GM19240 (cell line): Measurements from ENCODE around the gene SHMT2.

Experiments
- DNase-seq: peaks from one replicate; pipeline ENCODE4 v3.0.0; 2011; ENCODE audit warnings: low spot score; ENCODE audit not compliant: insufficient read length

Gene SHMT2

DNA sequence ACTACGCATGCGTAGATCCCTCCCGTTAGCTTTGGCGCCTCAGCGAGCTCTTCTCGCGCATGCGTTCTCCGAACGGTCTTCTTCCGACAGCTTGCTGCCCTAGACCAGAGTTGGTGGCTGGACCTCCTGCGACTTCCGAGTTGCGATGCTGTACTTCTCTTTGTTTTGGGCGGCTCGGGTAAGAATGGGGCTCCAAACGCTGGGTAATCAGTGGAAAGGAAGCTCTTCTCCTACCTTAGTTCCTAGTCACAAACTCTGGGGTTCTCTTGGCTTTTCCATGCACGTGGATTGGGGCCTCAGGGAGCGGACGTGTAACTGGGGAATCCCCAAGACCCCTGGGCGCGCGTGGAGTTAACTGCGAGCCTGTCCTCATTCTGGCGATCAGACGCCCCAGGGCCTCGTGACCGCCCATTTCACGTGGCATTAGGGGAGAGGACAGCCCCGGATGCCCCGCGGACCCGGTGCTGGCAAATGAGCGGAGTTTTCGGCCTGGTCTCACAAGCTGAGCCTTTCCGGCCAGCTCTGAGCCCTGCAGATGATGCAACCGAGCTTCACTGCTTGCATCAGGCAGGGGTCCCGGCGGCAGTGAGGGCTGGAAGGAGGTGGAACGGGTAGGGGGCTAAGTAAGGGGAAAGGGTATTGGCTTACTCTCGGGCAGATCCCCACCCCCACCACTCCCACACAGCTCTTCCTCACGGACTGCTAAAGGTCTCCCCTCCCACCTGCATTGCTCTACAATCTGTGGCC lies at the start of gene SHMT2:
SHMT2 (plus strand) TSS at position 78 of the 747 bp plus-strand sequence; CDS start at position 146, 68 bp downstream.
- DNase-seq = peak; percentile 100

DNA sequence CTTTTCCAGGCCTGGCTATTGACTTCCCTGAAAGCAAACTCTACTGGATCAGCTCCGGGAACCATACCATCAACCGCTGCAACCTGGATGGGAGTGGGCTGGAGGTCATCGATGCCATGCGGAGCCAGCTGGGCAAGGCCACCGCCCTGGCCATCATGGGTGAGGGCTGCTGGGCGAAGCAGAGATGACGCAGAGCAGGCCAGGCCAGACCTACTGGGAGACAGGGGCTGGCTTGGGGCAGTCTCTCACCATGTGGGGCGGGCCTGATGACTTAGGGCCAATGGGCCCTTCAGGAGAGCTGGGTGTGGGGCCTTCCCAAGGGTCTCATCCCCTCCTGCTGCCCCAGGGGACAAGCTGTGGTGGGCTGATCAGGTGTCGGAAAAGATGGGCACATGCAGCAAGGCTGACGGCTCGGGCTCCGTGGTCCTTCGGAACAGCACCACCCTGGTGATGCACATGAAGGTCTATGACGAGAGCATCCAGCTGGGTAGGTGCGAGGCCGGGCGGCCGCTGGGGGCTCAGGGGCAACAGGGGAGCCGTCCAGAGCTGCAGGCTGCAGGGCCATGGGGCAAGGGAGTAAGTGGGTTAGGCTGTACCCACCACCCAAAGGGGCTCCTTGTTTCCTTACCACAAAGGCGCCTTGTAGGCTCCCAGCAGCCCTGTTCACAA lies 49.1 kb upstream of the SHMT2 start:
- no peak for DNase-seq

- DNase-seq = no peak
Observed at GRCh38 chr12:57181072-57181471, 48.4 kb upstream of the SHMT2 start.

DNA sequence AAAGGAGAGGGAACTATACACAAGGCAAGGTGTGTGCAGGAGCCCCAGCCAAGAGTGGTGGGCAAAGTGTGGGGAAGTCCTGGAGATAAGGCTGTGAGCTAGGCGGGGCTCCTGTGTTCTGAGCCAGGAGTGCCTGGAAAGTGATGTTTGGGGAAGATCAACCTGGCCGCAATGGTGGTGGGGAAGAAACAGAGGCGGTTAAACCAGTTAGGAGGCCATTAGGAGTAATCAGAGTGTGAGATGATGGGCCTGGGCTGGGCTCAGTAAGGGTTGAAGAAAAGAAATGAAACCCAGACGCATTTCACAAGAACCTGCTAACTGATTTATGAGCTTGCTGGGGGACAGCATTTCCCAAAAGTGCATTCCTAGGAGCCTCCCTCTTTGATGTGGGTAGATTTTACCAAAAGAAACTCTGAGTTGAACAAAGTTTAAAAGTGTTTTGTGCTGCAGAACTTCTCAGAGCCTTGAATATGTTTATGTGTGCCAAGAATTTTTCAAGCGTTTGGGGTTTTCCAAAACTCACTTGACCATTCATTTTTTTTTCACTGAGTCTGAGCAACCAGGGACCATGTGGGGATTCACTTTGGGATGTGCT lies 47.9 kb upstream of the SHMT2 start:
- DNase-seq = no peak

- peak; percentile 100 for DNase-seq
Observed at GRCh38 chr12:57182918-57183575, 46.5 kb upstream of the SHMT2 start.

DNA sequence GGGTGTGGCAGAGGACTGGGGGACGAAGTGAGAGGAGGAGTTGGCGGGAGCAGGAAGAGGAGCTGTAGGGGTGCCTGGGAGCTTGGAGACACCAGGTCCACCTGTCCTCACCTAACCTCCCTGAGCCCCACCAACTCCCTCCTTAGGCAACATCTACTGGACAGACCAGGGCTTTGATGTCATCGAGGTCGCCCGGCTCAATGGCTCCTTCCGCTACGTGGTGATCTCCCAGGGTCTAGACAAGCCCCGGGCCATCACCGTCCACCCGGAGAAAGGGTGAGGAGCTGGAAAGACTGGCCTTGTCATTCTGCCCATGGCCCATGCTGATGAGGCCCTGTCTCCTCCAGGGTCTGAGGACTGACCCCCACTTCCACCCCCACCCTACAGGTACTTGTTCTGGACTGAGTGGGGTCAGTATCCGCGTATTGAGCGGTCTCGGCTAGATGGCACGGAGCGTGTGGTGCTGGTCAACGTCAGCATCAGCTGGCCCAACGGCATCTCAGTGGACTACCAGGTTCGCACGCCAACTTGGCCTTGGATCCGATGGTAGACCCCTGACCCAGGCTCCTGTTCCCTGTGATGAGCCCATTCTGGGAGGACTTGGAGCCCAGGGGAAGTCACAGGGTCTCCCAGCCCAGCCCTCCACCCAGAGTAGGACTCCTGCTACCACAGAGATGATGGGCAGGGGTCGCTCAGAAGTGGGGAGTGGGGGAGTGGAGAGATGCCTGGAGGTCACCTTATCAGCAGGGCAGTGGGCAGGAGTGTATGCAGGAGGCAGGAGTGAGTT lies 45.4 kb upstream of the SHMT2 start:
- no peak for DNase-seq

DNA sequence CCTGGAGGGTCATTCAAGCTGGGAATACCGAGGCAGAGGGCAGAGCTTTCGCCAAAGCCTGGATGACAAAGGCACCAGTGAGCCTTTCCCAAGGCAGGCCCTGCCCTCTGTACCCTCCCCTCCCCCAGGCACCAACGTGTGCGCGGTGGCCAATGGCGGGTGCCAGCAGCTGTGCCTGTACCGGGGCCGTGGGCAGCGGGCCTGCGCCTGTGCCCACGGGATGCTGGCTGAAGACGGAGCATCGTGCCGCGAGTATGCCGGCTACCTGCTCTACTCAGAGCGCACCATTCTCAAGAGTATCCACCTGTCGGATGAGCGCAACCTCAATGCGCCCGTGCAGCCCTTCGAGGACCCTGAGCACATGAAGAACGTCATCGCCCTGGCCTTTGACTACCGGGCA lies 44.1 kb upstream of the SHMT2 start:
- no peak for DNase-seq

GRCh38 chr12:57185906-57186508 lies 43.5 kb upstream of the SHMT2 start:
- DNase-seq = no peak

GRCh38 chr12:57187222-57188089 lies 42.1 kb upstream of the SHMT2 start:
- DNase-seq = no peak

DNA sequence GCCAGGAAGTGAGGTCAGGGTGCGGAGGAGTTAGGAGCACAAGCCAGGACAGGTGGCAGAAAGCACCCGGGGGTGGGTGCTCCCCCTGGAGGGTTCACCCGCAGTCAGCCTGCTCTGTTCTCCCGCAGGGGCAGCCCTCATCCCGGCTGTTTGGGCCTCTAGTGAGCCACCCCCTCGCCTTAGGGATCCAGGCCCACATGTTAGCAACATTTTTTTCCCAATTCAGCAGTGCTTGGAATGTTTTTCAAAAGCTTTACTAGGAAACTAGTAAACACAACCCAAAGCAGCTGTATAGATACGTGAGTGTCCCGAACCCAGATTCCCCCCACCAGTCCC lies 41.5 kb upstream of the SHMT2 start:
- no peak for DNase-seq

- DNase-seq = no peak
Observed at GRCh38 chr12:57190037-57190436, 39.5 kb upstream of the SHMT2 start.

- DNase-seq = no peak
Observed at GRCh38 chr12:57190821-57191220, 38.7 kb upstream of the SHMT2 start.

DNA sequence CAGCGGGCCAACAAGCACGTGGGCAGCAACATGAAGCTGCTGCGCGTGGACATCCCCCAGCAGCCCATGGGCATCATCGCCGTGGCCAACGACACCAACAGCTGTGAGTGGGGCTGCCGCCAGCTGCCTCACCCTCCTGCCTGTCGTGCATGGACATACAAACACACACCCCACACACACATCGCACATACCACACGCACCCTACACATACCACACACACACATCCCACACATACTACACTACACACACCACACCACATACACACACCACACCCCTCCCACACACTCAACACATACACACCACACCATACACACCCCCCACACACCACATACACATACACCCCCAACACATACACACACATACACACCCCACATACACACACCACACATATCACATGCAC lies 38.1 kb upstream of the SHMT2 start:
- DNase-seq = no peak

DNA sequence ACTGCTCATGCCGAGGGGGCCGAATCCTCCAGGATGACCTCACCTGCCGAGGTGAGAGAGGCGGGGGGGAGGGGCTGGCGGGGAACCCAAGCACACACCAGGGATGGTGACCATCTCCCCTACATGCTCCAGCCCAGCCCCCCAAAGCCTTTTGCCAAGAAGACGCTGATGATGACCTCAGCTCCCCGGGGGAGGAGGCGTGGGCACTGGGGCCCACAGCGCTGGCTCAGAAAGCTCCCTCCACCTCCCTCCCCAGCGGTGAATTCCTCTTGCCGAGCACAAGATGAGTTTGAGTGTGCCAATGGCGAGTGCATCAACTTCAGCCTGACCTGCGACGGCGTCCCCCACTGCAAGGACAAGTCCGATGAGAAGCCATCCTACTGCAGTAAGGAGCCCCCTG lies 36.6 kb upstream of the SHMT2 start:
- no peak for DNase-seq

- no peak for DNase-seq
Observed at GRCh38 chr12:57193706-57194245, 35.7 kb upstream of the SHMT2 start.

GRCh38 chr12:57194253-57194652 lies 35.3 kb upstream of the SHMT2 start:
- DNase-seq = no peak

DNA sequence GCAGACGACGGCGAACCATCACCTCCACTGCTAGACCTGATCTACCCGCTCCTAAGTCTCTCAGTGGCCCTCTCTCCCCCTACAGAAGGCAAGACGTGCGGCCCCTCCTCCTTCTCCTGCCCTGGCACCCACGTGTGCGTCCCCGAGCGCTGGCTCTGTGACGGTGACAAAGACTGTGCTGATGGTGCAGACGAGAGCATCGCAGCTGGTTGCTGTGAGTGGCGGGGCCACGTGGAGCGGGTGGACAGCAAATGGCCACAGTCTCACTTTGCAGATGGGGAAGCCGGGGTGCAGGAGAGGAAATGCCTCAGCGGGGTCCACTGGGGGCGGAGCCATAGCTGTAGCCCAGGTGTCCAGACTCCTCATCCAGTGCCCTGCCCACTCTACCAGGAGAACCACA lies 34.3 kb upstream of the SHMT2 start:
- no peak for DNase-seq

DNA sequence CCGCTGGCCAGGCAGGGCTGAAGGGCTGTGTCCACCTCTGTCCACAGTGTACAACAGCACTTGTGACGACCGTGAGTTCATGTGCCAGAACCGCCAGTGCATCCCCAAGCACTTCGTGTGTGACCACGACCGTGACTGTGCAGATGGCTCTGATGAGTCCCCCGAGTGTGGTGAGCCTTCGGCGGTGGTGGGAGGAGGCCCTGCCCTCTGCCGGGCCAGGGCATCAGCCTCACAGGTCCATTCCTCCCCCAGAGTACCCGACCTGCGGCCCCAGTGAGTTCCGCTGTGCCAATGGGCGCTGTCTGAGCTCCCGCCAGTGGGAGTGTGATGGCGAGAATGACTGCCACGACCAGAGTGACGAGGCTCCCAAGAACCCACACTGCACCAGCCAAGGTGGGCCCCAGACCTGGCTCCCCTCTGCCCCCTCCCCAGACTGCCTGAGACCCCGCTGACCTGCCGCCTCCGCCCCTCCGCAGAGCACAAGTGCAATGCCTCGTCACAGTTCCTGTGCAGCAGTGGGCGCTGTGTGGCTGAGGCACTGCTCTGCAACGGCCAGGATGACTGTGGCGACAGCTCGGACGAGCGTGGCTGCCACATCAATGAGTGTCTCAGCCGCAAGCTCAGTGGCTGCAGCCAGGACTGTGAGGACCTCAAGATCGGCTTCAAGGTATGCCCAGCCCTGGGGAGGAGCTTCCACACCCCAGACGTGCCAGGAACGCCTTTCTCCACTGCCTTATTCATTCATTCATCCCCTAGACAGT lies 33.7 kb upstream of the SHMT2 start:
- DNase-seq = no peak

DNA sequence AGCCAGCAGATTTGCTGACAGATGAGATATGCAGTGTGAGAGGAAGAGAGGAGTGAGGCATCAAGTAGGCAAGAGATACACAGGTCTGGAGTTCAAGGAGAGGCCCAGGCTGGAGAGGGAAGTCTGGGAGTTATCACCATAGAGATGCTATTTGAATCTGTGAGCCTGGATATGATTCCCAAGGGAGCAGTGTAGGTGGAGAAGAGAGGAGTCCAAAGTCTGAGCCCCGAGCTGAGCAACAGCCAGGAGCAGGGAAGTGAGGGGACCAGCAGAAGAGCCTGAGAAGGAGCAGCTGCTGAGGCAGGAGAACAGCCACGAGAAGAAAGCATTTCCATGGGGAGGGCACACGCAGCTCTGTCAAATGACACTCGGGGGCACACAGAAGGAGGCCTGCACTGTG lies 33.1 kb upstream of the SHMT2 start:
- DNase-seq = no peak
